Heart left ventricle (tissue), 13 donors: ENCODE measurements around the gene ASRGL1.

Experiments used
- POLR2A ChIP-seq, 2 donors: fragments of 450-650 bp; IDR thresholded peaks; one replicate each; pipeline ENCODE4 v1.6.1; 2017; ENCODE audit warnings: antibody characterized with exemption in 2 of 2, mild to moderate bottlenecking in 2 of 2, moderate library complexity in 2 of 2
- TF ChIP-seq, protein P1 (sequence below), 12 donors: fragments of 200-600 bp; sonication (generic) in 4 of 12; IDR thresholded peaks; one replicate each; pipeline versions ENCODE4 v1.5.0 to v1.8.0; 2018 to 2022; ENCODE audit warnings: antibody characterized with exemption in 12 of 12, mild to moderate bottlenecking in 5 of 12
- donor health status: ischemic (EF 13 %, LVEDD 7.1; RV severe dilation, severe dysfunction).
- donor health status: DM: no; HTN: yes; CAD: no.
- donor health status: DM: no; HTN: no; CAD: no.
- donor health status: ischemic (EF 25% LVEDD 6.9; RV normal size, moderate dysfunction).
- donor health status: ischemic (EF 25% LVEDD 5.7; RV mildly dilated, moderate dysfunction).
- donor health status: ischemic (EF 35%, LVEDD 5.7; RV mildly dilated, moderate dysfunction).
- donor health status: nonischemic (EF 11% LVEDD 7.7; RV severe dilation, severe dysfunction).
- donor health status: DM: yes; HTN: yes; CAD: no.
- donor health status: PGD.
- donor health status: ischemic (EF 29% LVEDD 5.4; RV normal size, mild dysfunction).
- donor health status: nonischemic (EF 23%, LVEDD 6.1; RV moderate dilation, normal function).

DNA sequence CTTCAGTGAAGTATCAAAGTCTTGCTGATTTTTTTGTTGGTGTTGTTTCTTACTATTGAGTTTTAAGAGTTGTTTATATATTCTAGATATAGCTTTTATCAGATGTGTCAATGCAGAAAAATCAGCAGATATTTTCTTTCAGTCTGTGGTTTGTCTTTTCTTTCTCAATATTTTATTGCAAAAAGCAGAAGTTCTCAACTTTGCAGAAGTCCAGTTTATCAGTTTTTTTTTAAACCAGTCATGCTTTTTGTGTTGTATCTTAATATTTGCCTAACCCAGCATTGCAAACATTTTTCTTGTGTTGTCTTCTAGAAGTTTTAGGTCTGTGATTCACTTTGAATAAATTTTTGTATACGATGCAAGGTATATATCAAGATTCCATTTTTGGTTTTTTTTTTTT is 7.0 kb downstream of the ASRGL1 start:
- TF ChIP-seq, protein P1, sequence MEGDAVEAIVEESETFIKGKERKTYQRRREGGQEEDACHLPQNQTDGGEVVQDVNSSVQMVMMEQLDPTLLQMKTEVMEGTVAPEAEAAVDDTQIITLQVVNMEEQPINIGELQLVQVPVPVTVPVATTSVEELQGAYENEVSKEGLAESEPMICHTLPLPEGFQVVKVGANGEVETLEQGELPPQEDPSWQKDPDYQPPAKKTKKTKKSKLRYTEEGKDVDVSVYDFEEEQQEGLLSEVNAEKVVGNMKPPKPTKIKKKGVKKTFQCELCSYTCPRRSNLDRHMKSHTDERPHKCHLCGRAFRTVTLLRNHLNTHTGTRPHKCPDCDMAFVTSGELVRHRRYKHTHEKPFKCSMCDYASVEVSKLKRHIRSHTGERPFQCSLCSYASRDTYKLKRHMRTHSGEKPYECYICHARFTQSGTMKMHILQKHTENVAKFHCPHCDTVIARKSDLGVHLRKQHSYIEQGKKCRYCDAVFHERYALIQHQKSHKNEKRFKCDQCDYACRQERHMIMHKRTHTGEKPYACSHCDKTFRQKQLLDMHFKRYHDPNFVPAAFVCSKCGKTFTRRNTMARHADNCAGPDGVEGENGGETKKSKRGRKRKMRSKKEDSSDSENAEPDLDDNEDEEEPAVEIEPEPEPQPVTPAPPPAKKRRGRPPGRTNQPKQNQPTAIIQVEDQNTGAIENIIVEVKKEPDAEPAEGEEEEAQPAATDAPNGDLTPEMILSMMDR (IDR thresholded peaks at IDR 0.05) = no peak
- no peak for TF ChIP-seq POLR2A (IDR thresholded peaks at IDR 0.05)
